CD4-positive, alpha-beta T cell (primary cell): Measurements from ENCODE around the gene NACC2. TPM values are rescaled to one million over a fixed set of nuclear protein-coding genes. Genes with fewer than 3 reads are reported as not detected.

Experiments
- ATAC-seq: fragments of 200-7000 bp; cut with Tn5 transposase; one replicate; pipeline ENCODE4 v1.10.0; 2022; ENCODE audit warnings: mild to moderate bottlenecking; ENCODE audit not compliant: poor library complexity
- CTCF ChIA-PET: fragments of 350-600 bp; sonication (Branson Sonifier 250); formaldehyde crosslinking; loops from one replicate; lab custom pipeline; 2021; ENCODE audit warnings: antibody characterized with exemption, inconsistent platforms; lab: Charles Lee
- POLR2A ChIA-PET: fragments of 350-600 bp; sonication (Branson Sonifier 250); formaldehyde crosslinking; loops from one replicate; lab custom pipeline; 2021; ENCODE audit warnings: antibody characterized with exemption, inconsistent platforms; lab: Charles Lee
- DNase-seq, 14 experiments: peaks; one replicate each; pipeline ENCODE4 v3.0.0-alpha.2; 2013 to 2020; ENCODE audit warnings: mixed read lengths in 2 of 14
- H3K27ac ChIP-seq, 2 donors: one replicate each; pipeline versions ENCODE4 v1.5.1 to v1.7.0; 2013; ENCODE audit warnings: low read length in 2 of 2, low read depth in 1 of 2, mild to moderate bottlenecking in 1 of 2
- H3K27me3 ChIP-seq, 2 experiments: 1 replicate in 1 of 2; 2 replicates in 1 of 2; pipeline versions ENCODE4 v1.6.1 to v1.7.0; 2013; ENCODE audit warnings: low read length in 2 of 2, control low read depth in 1 of 2, mild to moderate bottlenecking in 1 of 2, moderate library complexity in 1 of 2; ENCODE audit not compliant: insufficient read depth in 2 of 2, control insufficient read depth in 1 of 2
- H3K36me3 ChIP-seq: one replicate; pipeline ENCODE4 v1.6.1; 2013; ENCODE audit warnings: low read length, control low read depth; ENCODE audit not compliant: insufficient read depth
- H3K4me1 ChIP-seq: one replicate; pipeline ENCODE4 v1.6.1; 2013; ENCODE audit warnings: low read length, control low read depth; ENCODE audit not compliant: insufficient read depth
- H3K4me3 ChIP-seq: one replicate; pipeline ENCODE4 v1.5.1; 2013; ENCODE audit warnings: mild to moderate bottlenecking, low read length, moderate library complexity
- H3K9me3 ChIP-seq, 2 experiments: 1 replicate in 1 of 2; 2 replicates in 1 of 2; pipeline versions ENCODE4 v1.6.1 to v1.7.0; 2013; ENCODE audit warnings: low read length in 2 of 2, mild to moderate bottlenecking in 2 of 2, control low read depth in 1 of 2, moderate library complexity in 1 of 2; ENCODE audit not compliant: control insufficient read depth in 1 of 2, insufficient read depth in 1 of 2
- H3K27ac Mint-ChIP-seq: one replicate; pipeline ENCODE4 v1.8.0; 2020; ENCODE audit warnings: mixed read lengths
- H3K27me3 Mint-ChIP-seq: one replicate; pipeline ENCODE4 v1.8.0; 2021; ENCODE audit warnings: mixed read lengths
- H3K36me3 Mint-ChIP-seq: one replicate; pipeline ENCODE4 v1.8.0; 2021; ENCODE audit warnings: low read depth, mixed read lengths
- H3K4me1 Mint-ChIP-seq: one replicate; pipeline ENCODE4 v1.8.0; 2021; ENCODE audit warnings: low read depth, mixed read lengths
- H3K4me3 Mint-ChIP-seq: one replicate; pipeline ENCODE4 v1.8.0; 2020; ENCODE audit warnings: mild to moderate bottlenecking, mixed read lengths
- H3K9me3 Mint-ChIP-seq: one replicate; pipeline ENCODE4 v1.8.0; 2020; ENCODE audit warnings: mixed read lengths
- intact Hi-C, 2 experiments: fragments of 100-400 bp; cut with DNase I in 1 of 2; cut with micrococcal nuclease in 1 of 2; formaldehyde crosslinking; loops; one replicate each; pipeline versions ENCODE4 v1.15.1 to v1.9.0; 2023 to 2025; cut with DNase I, micrococcal nuclease
- total RNA-seq, 174 experiments: library from RNA in 2 of 174; stranded (reverse) in 2 of 174; gene quantifications; one replicate each; pipeline ENCODE4 v1.2.3 and lab custom pipeline; 2021 to 2026
- TF ChIP-seq, protein P1 (sequence below): fragments of 200-600 bp; IDR thresholded peaks from one replicate; pipeline ENCODE4 v1.8.0; 2022; ENCODE audit warnings: antibody characterized with exemption, mild to moderate bottlenecking

The NACC2 gene
- total RNA-seq, 2 experiments from 2014 or later, result 2.1 to 2.7 TPM

DNA sequence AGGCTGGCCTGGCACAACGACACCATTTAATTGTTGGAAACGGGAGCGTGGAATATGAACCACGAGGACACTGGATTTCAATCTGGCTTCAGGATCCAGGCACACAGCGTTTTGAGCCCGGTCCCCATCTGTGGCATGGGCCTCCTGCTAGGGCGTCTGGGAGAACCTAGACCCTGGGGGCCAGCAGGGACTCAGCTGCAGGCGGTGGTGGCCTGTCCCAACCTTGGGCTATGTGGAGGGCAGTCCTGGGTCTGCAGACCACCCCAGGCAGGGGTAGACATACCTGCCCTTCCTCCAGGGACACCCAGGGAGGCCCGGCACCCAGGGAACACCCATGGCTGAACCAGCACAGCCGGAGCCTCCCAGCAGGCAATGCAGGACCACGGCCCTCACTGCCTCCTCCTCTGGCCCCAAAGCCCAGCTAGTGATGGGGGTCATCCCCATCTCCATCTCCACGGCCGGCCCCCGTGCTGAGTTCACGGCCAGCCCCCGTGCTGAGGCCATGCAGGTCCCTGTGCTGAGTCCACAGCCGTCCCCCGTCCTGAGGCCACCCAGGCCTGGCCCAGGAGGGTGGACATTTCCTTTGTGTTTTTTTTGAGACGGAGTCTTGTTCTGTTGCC, 115.4 kb downstream of the NACC2 start:
- ChIA-PET CTCF (interaction anchor here (1.8 kb wide), 1 partner anchor 12 kb away, joined by 6 read pairs; no protein-coding TSS in a partner anchor), POLR2A (interaction anchor here (1.4 kb wide), 1 partner anchor 10 kb away, joined by 4 read pairs; no protein-coding TSS in a partner anchor)
- Histone ChIP-seq H3K4me3 (no peak overlapping the region), H3K27ac (no peak overlapping the region), H3K9me3 (peaks cover 0 to 6% of the 10 kb centered on the region in 2 experiments), H3K4me1 (peaks cover 24% of the 10 kb centered on the region), H3K36me3 (no peaks in the 10 kb centered on the region), H3K27me3 (no peaks in the 10 kb centered on the region)
- H3K27ac Mint-ChIP-seq, result peak overlapping the region; percentile 77
- no peaks in the 10 kb centered on the region for H3K27me3 Mint-ChIP-seq
- no peak for DNase-seq
- intact Hi-C loops, result no loop called here
- H3K4me3 Mint-ChIP-seq, result no peak overlapping the region
- TF ChIP-seq, protein P1, sequence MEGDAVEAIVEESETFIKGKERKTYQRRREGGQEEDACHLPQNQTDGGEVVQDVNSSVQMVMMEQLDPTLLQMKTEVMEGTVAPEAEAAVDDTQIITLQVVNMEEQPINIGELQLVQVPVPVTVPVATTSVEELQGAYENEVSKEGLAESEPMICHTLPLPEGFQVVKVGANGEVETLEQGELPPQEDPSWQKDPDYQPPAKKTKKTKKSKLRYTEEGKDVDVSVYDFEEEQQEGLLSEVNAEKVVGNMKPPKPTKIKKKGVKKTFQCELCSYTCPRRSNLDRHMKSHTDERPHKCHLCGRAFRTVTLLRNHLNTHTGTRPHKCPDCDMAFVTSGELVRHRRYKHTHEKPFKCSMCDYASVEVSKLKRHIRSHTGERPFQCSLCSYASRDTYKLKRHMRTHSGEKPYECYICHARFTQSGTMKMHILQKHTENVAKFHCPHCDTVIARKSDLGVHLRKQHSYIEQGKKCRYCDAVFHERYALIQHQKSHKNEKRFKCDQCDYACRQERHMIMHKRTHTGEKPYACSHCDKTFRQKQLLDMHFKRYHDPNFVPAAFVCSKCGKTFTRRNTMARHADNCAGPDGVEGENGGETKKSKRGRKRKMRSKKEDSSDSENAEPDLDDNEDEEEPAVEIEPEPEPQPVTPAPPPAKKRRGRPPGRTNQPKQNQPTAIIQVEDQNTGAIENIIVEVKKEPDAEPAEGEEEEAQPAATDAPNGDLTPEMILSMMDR, result no peak
- ATAC-seq, result no peak
- peaks cover 11% of the 10 kb centered on the region for H3K4me1 Mint-ChIP-seq
- H3K36me3 Mint-ChIP-seq, result no peaks in the 10 kb centered on the region
- H3K9me3 Mint-ChIP-seq, result no peaks in the 10 kb centered on the region

DNA sequence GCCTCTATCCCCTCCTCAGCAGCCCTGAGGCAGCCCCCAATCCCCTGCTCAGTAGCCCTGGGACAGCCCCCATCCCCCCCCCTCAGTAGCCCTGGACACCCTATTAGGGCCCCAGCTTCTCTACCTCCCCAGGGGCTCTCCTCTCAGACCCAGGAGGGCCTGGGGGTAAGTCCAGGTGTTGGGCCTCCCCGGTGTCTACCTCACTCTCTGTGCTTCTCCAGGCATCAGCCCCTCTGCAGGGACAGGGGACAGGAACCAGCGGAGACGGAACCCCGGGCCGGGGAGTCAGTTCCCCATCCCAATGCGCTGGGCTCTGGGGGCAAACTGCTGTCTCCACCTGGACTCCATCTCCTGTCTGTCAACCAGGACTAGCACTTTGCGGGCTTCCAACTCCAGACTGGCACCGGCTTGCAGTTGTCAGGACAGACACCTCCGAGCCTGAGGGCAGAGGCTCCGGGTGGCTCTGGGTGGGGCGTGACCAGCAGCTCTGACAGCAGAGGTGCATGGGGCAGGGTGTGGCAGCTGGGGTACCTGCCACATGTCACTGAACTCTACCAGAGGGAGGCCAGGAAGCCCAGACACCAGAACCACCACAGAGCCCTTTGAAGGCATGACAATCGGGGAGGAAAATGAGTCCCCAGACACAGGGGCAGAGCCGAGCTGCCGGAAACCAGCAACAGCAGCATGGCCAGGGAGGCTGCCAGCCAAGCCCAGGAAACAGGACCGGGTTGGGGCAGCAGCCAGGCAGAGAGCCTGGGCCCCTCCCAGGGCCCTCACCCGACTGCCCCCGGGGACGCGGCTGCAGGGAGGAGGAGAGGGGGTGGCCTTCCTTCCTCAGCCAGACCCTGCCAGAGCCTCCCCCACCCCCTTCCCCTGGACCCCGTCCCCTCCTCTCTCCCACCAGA, 116.2 kb downstream of the NACC2 start:
- H3K9me3 ChIP-seq, result peaks cover 0 to 6% of the 10 kb centered on the region in 2 experiments
- DNase-seq (peak; percentile 49 to 85 (median 66)), ATAC-seq (peak; percentile 96)
- H3K36me3 ChIP-seq, result no peaks in the 10 kb centered on the region
- CTCF ChIA-PET, result interaction anchor here (1.8 kb wide), 1 partner anchor 11 kb away, joined by 6 read pairs; no protein-coding TSS in a partner anchor
- H3K4me1 ChIP-seq, result peaks cover 24% of the 10 kb centered on the region
- intact Hi-C loops, result no loop called here
- peak overlapping the region; percentile 20 for H3K4me3 ChIP-seq
- no peaks in the 10 kb centered on the region for H3K27me3 Mint-ChIP-seq
- H3K27me3 ChIP-seq, result no peaks in the 10 kb centered on the region
- H3K9me3 Mint-ChIP-seq, result no peaks in the 10 kb centered on the region
- peak overlapping the region; percentile 77 for H3K27ac Mint-ChIP-seq
- POLR2A ChIA-PET, result interaction anchor here (1.4 kb wide), 1 partner anchor 11 kb away, joined by 4 read pairs; no protein-coding TSS in a partner anchor
- TF ChIP-seq, protein P1, result no peak
- H3K36me3 Mint-ChIP-seq, result no peaks in the 10 kb centered on the region
- H3K4me1 Mint-ChIP-seq, result peaks cover 11% of the 10 kb centered on the region
- peak overlapping the region; percentile 54 for H3K4me3 Mint-ChIP-seq
- peak overlapping the region in 1 of 2 donors; percentile 3 for H3K27ac ChIP-seq

DNA sequence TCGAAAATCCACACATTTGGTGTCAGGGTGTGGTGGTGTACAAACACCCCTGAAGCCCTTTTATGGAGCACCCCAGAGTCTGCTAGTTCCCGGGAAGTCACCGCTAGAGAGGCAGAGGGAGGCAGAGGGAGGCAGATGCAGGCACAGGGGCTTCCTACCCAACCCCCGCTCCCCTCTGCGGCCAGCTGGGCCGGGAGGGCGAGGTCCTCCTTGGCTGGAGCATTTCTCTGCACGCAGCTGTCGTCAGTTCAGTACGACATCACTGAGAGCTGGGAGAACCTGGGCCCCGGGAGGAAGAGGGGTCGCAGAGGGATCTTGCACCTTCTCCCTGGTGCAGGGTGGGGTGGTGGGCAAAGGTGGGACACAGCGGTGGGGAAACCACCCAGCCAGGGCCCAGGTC, 118.1 kb downstream of the NACC2 start:
- POLR2A ChIA-PET, result no interaction called here
- intact Hi-C loops, result no loop called here

More for the DNA sequence above, 118.1 kb downstream of the NACC2 start:
- H3K4me1 Mint-ChIP-seq, result peaks cover 11% of the 10 kb centered on the region
- H3K9me3 Mint-ChIP-seq, result no peaks in the 10 kb centered on the region
- TF ChIP-seq, protein P1, result no peak
- Histone ChIP-seq H3K36me3 (no peaks in the 10 kb centered on the region), H3K27me3 (no peaks in the 10 kb centered on the region), H3K4me1 (peaks cover 32% of the 10 kb centered on the region), H3K4me3 (no peak overlapping the region), H3K27ac (no peak overlapping the region), H3K9me3 (peaks cover 0 to 6% of the 10 kb centered on the region in 2 experiments)
- CTCF ChIA-PET, result no interaction called here
- DNase-seq (no peak), ATAC-seq (no peak)
- H3K27me3 Mint-ChIP-seq, result no peaks in the 10 kb centered on the region
- no peak overlapping the region for H3K27ac Mint-ChIP-seq
- H3K4me3 Mint-ChIP-seq, result no peak overlapping the region
- H3K36me3 Mint-ChIP-seq, result no peaks in the 10 kb centered on the region
